Measurements from ENCODE around the gene MAP3K1.

DNA sequence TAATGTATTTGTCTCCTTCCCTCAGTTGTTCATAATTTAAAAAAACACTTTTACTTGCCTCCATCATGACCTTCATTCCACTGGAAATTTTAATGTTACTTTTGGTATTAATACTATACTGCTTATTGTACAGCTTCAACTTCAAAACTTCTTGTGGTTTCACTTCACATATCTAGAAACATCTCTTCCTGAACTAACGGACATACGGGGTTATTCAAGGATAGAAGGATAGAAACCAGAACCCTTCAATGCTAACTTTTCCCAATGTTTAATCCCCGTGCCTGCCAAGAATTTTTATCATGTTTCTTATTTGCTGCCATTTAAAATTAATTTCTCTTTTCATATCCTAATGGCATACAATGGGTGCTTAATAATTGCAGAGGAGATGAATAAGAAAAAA is 57.7 kb downstream of the MAP3K1 start:
- TF ChIP-seq YY1 (IDR thresholded peaks at IDR 0.05; ENCODE audit: insufficient read depth, insufficient read length) (no peak), ZNF274 (IDR thresholded peaks at IDR 0.05; ENCODE audit: low read depth, low read length) (no peak)
